HT1080 (cell line): ENCODE results near the gene PFKFB2. TPM values are rescaled to one million over a fixed set of nuclear protein-coding genes. Genes with fewer than 3 reads are reported as not detected.

ENCODE experiments used
- DNase-seq: peaks from one replicate; pipeline ENCODE4 v3.0.0-alpha.2; 2015; ENCODE audit warnings: low read depth
- total RNA-seq: library from RNA; depleted of rRNA; stranded (reverse); fragments of >200 nt; shearing (Covaris generic); gene quantifications from 2 replicates; pipeline ENCODE4 v1.2.3, GENCODE V29; 2014

Gene PFKFB2
- total RNA-seq, 1 experiment from 2014 or later: 0.11 TPM

- DNase-seq: no peak
Measured at GRCh38 chr1:207021876-207022596, 31.0 kb upstream of the PFKFB2 start.

GRCh38 chr1:207022996-207023679, 29.9 kb upstream of the PFKFB2 start:
- no peak for DNase-seq

GRCh38 chr1:207024202-207025145, 28.6 kb upstream of the PFKFB2 start:
- no peak for DNase-seq

GRCh38 chr1:207025146-207025880, 27.8 kb upstream of the PFKFB2 start:
- DNase-seq: peak; percentile 44

GRCh38 chr1:207026104-207026534, 27.0 kb upstream of the PFKFB2 start:
- DNase-seq: peak; percentile 47

GRCh38 chr1:207027206-207027777, 25.8 kb upstream of the PFKFB2 start:
- DNase-seq: peak; percentile 94

- DNase-seq: no peak
Measured at GRCh38 chr1:207027921-207028320, 25.2 kb upstream of the PFKFB2 start.

GRCh38 chr1:207028884-207029650, 24.0 kb upstream of the PFKFB2 start:
- no peak for DNase-seq

GRCh38 chr1:207029701-207030521, 23.2 kb upstream of the PFKFB2 start:
- no peak for DNase-seq

- DNase-seq: no peak
Measured at GRCh38 chr1:207030522-207031009, 22.5 kb upstream of the PFKFB2 start.

- no peak for DNase-seq
Measured at GRCh38 chr1:207031016-207031415, 22.1 kb upstream of the PFKFB2 start.

- DNase-seq: no peak
Measured at GRCh38 chr1:207031632-207032264, 21.3 kb upstream of the PFKFB2 start.

GRCh38 chr1:207032528-207033017, 20.5 kb upstream of the PFKFB2 start, which contains the start of gene C1orf116:
TSS of gene C1orf116 (minus strand) at chr1:207032756. CDS start at chr1:207027598, 5,158 bp downstream.
- DNase-seq: peak; percentile 48

GRCh38 chr1:207033302-207033701, 19.8 kb upstream of the PFKFB2 start:
- DNase-seq: no peak

- peak; percentile 50 for DNase-seq
Measured at GRCh38 chr1:207034208-207034607, 18.9 kb upstream of the PFKFB2 start.

GRCh38 chr1:207034998-207035397, 18.1 kb upstream of the PFKFB2 start:
- peak; percentile 96 for DNase-seq

- peak; percentile 25 for DNase-seq
Measured at GRCh38 chr1:207035877-207036551, 17.1 kb upstream of the PFKFB2 start.
